Measurements from ENCODE around the gene OPCML.

The OPCML gene

DNA sequence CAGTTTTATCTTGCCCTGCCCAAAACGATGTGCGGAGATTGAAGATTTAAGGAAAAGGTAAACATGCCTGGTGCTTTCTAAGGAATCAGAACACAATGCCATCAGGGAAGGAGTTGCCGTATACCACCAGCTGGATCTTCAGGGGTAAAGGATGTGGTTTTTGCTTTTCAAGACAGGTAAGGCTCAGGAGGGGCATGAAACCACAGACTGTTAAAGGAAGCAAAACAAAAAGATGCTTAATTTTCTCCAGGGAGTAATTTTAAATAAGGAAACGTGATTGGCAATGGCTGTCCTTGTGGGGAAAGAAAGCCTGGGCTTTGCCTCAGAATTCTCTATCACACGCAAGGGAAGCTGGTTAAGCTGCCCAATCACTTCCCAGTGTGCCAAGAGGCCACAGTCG is 655.6 kb downstream of the OPCML start:
- Histone ChIP-seq H3K27ac (ENCODE audit: poor library complexity, severe bottlenecking) (no peak overlapping the region), H3K27me3 (ENCODE audit: insufficient read depth, poor library complexity, severe bottlenecking) (no peaks in the 10 kb centered on the region), H3K4me3 (ENCODE audit: severe bottlenecking) (no peak overlapping the region), H3K4me1 (ENCODE audit: insufficient read depth, poor library complexity, severe bottlenecking) (peaks cover 5% of the 10 kb centered on the region), H3K36me3 (ENCODE audit: low read depth) (no peaks in the 10 kb centered on the region), H3K9me3 (ENCODE audit: severe bottlenecking) (no peaks in the 10 kb centered on the region)
- no peak for DNase-seq (ENCODE audit: low spot score)
- TF ChIP-seq, protein P1, sequence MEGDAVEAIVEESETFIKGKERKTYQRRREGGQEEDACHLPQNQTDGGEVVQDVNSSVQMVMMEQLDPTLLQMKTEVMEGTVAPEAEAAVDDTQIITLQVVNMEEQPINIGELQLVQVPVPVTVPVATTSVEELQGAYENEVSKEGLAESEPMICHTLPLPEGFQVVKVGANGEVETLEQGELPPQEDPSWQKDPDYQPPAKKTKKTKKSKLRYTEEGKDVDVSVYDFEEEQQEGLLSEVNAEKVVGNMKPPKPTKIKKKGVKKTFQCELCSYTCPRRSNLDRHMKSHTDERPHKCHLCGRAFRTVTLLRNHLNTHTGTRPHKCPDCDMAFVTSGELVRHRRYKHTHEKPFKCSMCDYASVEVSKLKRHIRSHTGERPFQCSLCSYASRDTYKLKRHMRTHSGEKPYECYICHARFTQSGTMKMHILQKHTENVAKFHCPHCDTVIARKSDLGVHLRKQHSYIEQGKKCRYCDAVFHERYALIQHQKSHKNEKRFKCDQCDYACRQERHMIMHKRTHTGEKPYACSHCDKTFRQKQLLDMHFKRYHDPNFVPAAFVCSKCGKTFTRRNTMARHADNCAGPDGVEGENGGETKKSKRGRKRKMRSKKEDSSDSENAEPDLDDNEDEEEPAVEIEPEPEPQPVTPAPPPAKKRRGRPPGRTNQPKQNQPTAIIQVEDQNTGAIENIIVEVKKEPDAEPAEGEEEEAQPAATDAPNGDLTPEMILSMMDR (IDR thresholded peaks at IDR 0.05; ENCODE audit: poor library complexity, severe bottlenecking) = no peak
- ATAC-seq (ENCODE audit: low read depth) = no peak

GRCh38 chr11:132876239-132876638 is 656.1 kb downstream of the OPCML start:
- no peaks in the 10 kb centered on the region for H3K27me3 ChIP-seq (ENCODE audit: insufficient read depth, poor library complexity, severe bottlenecking)
- H3K27ac ChIP-seq (ENCODE audit: poor library complexity, severe bottlenecking) = no peak overlapping the region
- TF ChIP-seq, protein P1 (IDR thresholded peaks at IDR 0.05; ENCODE audit: poor library complexity, severe bottlenecking) = no peak
- no peak overlapping the region for H3K4me3 ChIP-seq (ENCODE audit: severe bottlenecking)
- no peak for DNase-seq (ENCODE audit: low spot score)
- H3K4me1 ChIP-seq (ENCODE audit: insufficient read depth, poor library complexity, severe bottlenecking) = peaks cover 5% of the 10 kb centered on the region
- ATAC-seq (ENCODE audit: low read depth) = no peak
- no peaks in the 10 kb centered on the region for H3K9me3 ChIP-seq (ENCODE audit: severe bottlenecking)
- H3K36me3 ChIP-seq (ENCODE audit: low read depth) = no peaks in the 10 kb centered on the region

DNA sequence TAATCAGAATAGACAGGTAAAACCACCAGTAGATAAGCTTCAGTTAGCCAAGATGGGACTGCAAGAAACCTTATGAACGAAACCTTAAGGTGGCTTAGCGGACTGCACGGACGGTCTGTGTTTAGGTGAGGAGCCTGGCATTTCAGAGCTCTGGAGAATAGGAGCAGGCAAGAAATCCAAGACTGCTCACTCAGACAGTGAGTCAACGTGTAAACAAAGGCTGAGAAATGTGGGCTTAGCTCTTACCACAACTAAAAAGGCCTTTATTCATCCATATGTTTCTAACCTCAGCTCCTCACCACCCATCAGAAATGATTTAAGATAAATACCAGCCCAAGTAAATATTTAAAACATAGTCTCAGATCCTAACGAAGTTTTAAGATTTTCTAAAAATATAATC is 657.7 kb downstream of the OPCML start:
- Histone ChIP-seq H3K27me3 (ENCODE audit: insufficient read depth, poor library complexity, severe bottlenecking) (no peaks in the 10 kb centered on the region), H3K36me3 (ENCODE audit: low read depth) (no peaks in the 10 kb centered on the region), H3K27ac (ENCODE audit: poor library complexity, severe bottlenecking) (no peak overlapping the region), H3K9me3 (ENCODE audit: severe bottlenecking) (no peaks in the 10 kb centered on the region), H3K4me3 (ENCODE audit: severe bottlenecking) (no peak overlapping the region), H3K4me1 (ENCODE audit: insufficient read depth, poor library complexity, severe bottlenecking) (peaks cover 5% of the 10 kb centered on the region)
- ATAC-seq (ENCODE audit: low read depth) = peak; percentile 100
- TF ChIP-seq, protein P1 (IDR thresholded peaks at IDR 0.05; ENCODE audit: poor library complexity, severe bottlenecking) = no peak
- DNase-seq (ENCODE audit: low spot score) = no peak

GRCh38 chr11:132873841-132874240 is 658.5 kb downstream of the OPCML start:
- H3K36me3 ChIP-seq (ENCODE audit: low read depth) = no peaks in the 10 kb centered on the region
- no peak for ATAC-seq (ENCODE audit: low read depth)

DNA sequence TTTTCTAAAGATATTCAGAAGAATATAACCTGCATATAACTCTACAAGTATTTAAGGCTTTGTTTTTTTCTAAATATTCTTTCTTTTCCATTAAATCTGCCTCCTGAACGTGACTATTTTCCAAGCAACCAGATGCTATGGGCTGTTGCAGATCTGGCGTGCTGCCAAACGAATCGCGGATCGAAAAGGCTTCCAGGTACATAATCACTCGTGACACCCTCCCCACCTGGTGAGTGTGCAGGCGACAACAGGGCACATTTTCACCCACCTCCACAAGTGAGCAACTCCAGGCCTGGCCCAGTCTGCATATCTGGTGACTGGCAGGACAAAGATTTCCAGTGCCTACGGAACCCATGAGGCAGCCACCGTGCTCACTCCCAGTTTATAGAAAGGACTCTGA is 660.1 kb downstream of the OPCML start:
- Histone ChIP-seq H3K4me3 (ENCODE audit: severe bottlenecking) (no peak overlapping the region), H3K36me3 (ENCODE audit: low read depth) (no peaks in the 10 kb centered on the region), H3K27ac (ENCODE audit: poor library complexity, severe bottlenecking) (no peak overlapping the region), H3K4me1 (ENCODE audit: insufficient read depth, poor library complexity, severe bottlenecking) (peaks cover 7% of the 10 kb centered on the region), H3K27me3 (ENCODE audit: insufficient read depth, poor library complexity, severe bottlenecking) (no peaks in the 10 kb centered on the region), H3K9me3 (ENCODE audit: severe bottlenecking) (no peaks in the 10 kb centered on the region)
- DNase-seq (ENCODE audit: low spot score) (no peak), ATAC-seq (ENCODE audit: low read depth) (no peak)
- TF ChIP-seq, protein P1 (IDR thresholded peaks at IDR 0.05; ENCODE audit: poor library complexity, severe bottlenecking) = no peak

More at GRCh38 chr11:132873841-132874240, 658.5 kb downstream of the OPCML start:
- no peak overlapping the region for H3K4me3 ChIP-seq (ENCODE audit: severe bottlenecking)
- TF ChIP-seq, protein P1 (IDR thresholded peaks at IDR 0.05; ENCODE audit: poor library complexity, severe bottlenecking) = no peak
- no peak for DNase-seq (ENCODE audit: low spot score)
- peaks cover 5% of the 10 kb centered on the region for H3K4me1 ChIP-seq (ENCODE audit: insufficient read depth, poor library complexity, severe bottlenecking)
- H3K27ac ChIP-seq (ENCODE audit: poor library complexity, severe bottlenecking) = no peak overlapping the region
- H3K27me3 ChIP-seq (ENCODE audit: insufficient read depth, poor library complexity, severe bottlenecking) = no peaks in the 10 kb centered on the region
- no peaks in the 10 kb centered on the region for H3K9me3 ChIP-seq (ENCODE audit: severe bottlenecking)
